ENCODE measurements around the gene LAT.

The LAT gene

DNA sequence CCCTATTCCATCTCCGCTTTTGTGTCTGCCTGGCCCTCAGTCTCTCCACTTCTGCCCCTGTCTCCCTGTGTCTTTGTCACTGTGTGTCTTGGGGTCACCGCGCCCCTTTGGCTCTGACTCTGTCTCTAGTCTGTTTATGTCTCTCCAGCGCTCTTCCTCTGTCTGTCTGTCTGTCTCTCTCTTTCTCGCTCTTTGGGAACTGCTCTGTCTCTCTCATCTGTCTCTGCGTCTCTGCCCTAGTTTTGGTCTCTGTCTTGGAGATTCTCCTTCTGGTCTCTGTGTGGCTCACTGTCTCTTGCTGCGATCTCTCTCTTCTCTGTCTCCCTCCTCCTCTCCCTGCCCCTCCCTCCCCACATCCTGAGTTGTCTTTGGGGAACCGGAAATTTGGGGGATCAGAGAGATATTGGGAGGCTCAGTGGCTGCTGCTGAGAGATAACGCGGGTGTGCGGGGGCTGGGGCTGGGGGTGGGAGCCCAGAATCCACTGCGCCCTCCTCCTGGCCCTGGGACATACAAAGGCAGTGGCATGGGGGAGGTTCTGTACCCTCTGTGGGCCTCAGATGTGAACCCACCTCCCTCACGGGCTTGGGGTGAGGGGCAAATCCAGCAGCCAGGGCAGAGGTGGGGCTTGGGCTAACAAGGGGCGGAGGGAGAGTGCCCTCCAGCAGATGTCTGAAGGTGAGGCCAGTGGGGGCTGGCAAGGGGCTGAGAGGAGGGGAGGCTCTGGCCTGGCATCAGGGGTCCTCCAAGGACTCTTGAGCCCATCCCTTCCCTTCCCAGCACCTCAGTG lies 24.4 kb downstream of the LAT start:
- peak; percentile 92 to 96 for DNase-seq
- TF ChIP-seq POLR2A (IDR thresholded peaks at IDR 0.05; ENCODE audit: low read length) (peak; percentile 67), GATA1 (IDR thresholded peaks at IDR 0.05; ENCODE audit: low read depth, low read length) (no peak)

DNA sequence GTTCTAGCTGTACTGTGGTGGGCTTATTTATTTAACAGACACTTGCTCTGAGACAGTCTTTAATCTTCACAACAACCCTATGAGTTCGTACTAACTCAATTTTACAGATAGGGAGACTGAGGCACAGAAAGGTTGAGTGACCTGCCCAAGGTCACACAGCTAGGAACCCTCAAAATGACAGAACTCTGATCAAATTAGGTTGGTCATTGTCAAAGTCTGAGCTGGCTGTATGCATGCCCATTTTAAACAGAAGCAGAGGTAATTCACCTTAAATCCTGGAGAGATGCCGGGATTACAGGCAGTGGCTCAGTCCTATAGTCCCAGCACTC lies 24.9 kb downstream of the LAT start:
- no peak for TF ChIP-seq GATA1 (IDR thresholded peaks at IDR 0.05; ENCODE audit: low read depth, low read length)
- TF ChIP-seq POLR2A (IDR thresholded peaks at IDR 0.05; ENCODE audit: low read length), result no peak
- no peak for DNase-seq

GRCh38 chr16:29011112-29011511 lies 26.3 kb downstream of the LAT start:
- no peak for TF ChIP-seq POLR2A (IDR thresholded peaks at IDR 0.05; ENCODE audit: low read length)
- DNase-seq, result no peak

DNA sequence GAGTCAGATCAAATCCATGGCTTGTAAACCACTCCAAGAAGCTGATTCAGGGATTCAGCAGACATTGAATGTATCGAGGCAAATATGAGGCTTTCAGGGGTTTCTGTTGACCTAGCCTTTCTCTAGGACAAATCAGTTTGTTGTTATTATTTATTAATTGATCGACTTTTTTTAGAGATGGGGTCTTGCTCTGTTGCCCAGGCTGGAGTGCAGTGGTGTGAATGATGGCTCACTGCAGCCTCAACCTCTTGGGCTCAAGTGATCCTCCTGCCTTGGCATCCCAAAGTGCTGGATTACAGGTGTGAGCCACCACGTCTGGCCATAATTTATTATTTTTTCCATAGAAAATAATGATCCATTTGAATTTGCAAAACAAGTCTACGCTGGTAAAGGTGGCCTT lies 27.0 kb downstream of the LAT start:
- no peak for DNase-seq
- no peak for TF ChIP-seq POLR2A (IDR thresholded peaks at IDR 0.05; ENCODE audit: low read length)
- TF ChIP-seq GATA1 (IDR thresholded peaks at IDR 0.05; ENCODE audit: low read depth, low read length), result no peak

- DNase-seq, result no peak
- TF ChIP-seq POLR2A (IDR thresholded peaks at IDR 0.05; ENCODE audit: low read length) (no peak), GATA1 (IDR thresholded peaks at IDR 0.05; ENCODE audit: low read depth, low read length) (no peak)
These were observed 28.2 kb downstream of the LAT start for GRCh38 chr16:29012913-29013553.

- TF ChIP-seq GATA1 (IDR thresholded peaks at IDR 0.05; ENCODE audit: low read depth, low read length) (no peak), POLR2A (IDR thresholded peaks at IDR 0.05; ENCODE audit: low read length) (no peak)
- no peak for DNase-seq
These were observed 29.8 kb downstream of the LAT start for GRCh38 chr16:29014561-29015069.

DNA sequence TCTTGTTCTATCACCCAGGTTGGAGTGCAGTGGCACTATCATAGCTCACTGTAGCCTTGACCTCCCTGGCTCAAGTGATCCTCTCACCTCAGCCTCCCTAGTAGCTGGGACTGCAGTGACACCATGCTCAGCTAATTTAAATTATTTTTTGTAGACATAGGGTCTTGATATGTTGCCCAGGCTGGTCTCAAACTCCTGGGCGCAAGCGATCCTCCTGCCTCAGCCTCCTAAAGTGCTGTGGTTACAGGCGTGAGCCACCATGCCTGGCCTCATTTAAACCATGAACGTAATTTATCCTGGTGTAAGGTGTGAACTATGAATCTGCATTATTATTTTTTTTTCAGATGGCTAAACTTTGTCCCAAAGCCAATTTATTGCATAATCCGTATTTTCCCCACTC lies 37.3 kb downstream of the LAT start:
- no peak for DNase-seq
- TF ChIP-seq GATA1 (IDR thresholded peaks at IDR 0.05; ENCODE audit: low read depth, low read length), result no peak
- TF ChIP-seq POLR2A (IDR thresholded peaks at IDR 0.05; ENCODE audit: low read length), result no peak

DNA sequence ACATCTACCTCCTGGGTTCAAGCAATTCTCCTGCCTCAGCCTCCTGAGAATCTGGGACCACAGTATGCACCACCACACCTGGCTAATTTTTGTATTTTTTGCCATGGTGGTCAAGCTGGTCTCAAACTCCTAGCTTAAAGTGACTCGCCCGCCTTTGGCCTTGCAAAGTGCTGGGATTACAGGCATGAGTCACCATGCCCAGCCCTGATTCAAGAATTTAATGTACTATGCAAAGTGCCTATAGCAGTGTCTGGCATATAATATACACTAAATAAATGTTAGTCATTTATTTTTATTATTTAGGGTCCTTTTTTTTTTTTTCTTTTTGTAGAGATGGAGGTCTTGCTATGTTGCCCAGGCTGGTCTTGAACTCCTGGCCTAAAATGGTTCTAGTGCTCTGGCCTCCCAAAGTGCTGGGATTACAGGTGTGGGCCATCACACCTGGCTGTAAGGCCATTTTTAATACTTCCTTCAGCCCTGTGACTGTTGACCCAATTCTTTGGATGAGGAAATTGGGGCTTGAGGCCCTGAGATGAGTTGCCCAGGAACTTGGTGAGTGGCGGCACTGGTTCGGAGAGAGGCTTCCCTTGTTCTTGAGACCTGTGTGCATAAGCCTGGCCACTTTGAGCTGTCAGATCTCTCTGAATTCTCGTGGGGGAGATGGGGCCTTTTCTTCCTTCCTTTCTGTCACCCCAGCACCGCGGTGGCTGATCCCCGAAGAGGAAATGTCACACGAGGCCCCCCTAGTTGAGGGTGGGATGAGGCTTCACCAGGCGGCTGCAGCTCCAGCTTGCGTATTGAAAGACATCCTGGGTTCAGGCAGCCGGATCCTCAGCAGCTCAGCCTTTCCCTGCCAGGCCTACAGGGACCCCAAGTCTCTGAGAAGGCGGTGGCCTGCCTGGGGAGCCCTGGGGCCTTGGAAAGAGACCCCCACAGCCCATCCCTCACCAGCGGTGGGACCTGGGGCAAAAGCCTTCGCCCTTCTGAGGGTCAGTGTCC lies 38.7 kb downstream of the LAT start:
- DNase-seq, result no peak
- TF ChIP-seq POLR2A (IDR thresholded peaks at IDR 0.05; ENCODE audit: low read length) (no peak), GATA1 (IDR thresholded peaks at IDR 0.05; ENCODE audit: low read depth, low read length) (no peak)

GRCh38 chr16:29024278-29024677 lies 39.4 kb downstream of the LAT start:
- TF ChIP-seq GATA1 (IDR thresholded peaks at IDR 0.05; ENCODE audit: low read depth, low read length) (no peak), POLR2A (IDR thresholded peaks at IDR 0.05; ENCODE audit: low read length) (no peak)
- no peak for DNase-seq

- no peak for TF ChIP-seq POLR2A (IDR thresholded peaks at IDR 0.05; ENCODE audit: low read length)
- no peak for TF ChIP-seq GATA1 (IDR thresholded peaks at IDR 0.05; ENCODE audit: low read depth, low read length)
- DNase-seq, result no peak
These were observed 40.4 kb downstream of the LAT start for GRCh38 chr16:29025218-29025617.

DNA sequence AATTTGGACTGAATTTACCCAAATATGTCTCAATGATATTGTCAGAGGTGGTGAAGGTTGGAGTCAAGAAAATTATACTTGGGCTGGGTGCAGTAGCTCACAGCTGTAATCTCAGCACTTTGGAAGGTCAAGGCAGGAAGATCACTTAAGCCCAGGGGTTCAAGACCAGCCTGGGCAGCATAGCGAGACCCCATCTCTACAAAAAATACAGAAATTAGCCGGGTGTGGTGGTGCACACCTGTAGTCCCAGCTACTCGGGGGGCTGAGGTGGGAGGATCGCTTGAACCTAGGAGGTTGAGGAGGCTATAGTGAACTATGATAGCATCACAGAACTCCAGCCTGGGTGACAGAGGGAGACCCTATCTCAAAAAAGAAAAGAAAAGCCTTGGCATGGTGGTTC lies 40.9 kb downstream of the LAT start:
- TF ChIP-seq GATA1 (IDR thresholded peaks at IDR 0.05; ENCODE audit: low read depth, low read length) (no peak), POLR2A (IDR thresholded peaks at IDR 0.05; ENCODE audit: low read length) (no peak)
- DNase-seq, result no peak

- TF ChIP-seq GATA1 (IDR thresholded peaks at IDR 0.05; ENCODE audit: low read depth, low read length) (no peak), POLR2A (IDR thresholded peaks at IDR 0.05; ENCODE audit: low read length) (no peak)
- DNase-seq, result no peak
These were observed 43.8 kb downstream of the LAT start for GRCh38 chr16:29028457-29029167.
